ENCODE measurements around the gene SLC13A3.

The SLC13A3 gene

GRCh38 chr20:46545077-46545826 is 106.0 kb downstream of the SLC13A3 start:
- DNase-seq (ENCODE audit: low read depth), result peak; percentile 65
- no peak overlapping the region for H3K4me3 ChIP-seq (ENCODE audit: low read depth, low read length)
- no peak for TF ChIP-seq CTCF (IDR thresholded peaks at IDR 0.05; ENCODE audit: insufficient read depth, low read depth, low read length, missing control alignments)

- H3K4me3 ChIP-seq (ENCODE audit: low read depth, low read length), result no peak overlapping the region
- TF ChIP-seq CTCF (IDR thresholded peaks at IDR 0.05; ENCODE audit: insufficient read depth, low read depth, low read length, missing control alignments), result peak; percentile 20
- DNase-seq (ENCODE audit: low read depth), result no peak
Observed at GRCh38 chr20:46544576-46544975, 106.7 kb downstream of the SLC13A3 start.

- TF ChIP-seq CTCF (IDR thresholded peaks at IDR 0.05; ENCODE audit: insufficient read depth, low read depth, low read length, missing control alignments), result no peak
- H3K4me3 ChIP-seq (ENCODE audit: low read depth, low read length), result no peak overlapping the region
- DNase-seq (ENCODE audit: low read depth), result no peak
Observed at GRCh38 chr20:46543959-46544358, 107.3 kb downstream of the SLC13A3 start.

GRCh38 chr20:46543033-46543432 is 108.2 kb downstream of the SLC13A3 start:
- DNase-seq (ENCODE audit: low read depth), result no peak
- no peak overlapping the region for H3K4me3 ChIP-seq (ENCODE audit: low read depth, low read length)
- TF ChIP-seq CTCF (IDR thresholded peaks at IDR 0.05; ENCODE audit: insufficient read depth, low read depth, low read length, missing control alignments), result no peak

GRCh38 chr20:46541229-46541935 is 109.9 kb downstream of the SLC13A3 start:
- no peak overlapping the region for H3K4me3 ChIP-seq (ENCODE audit: low read depth, low read length)
- DNase-seq (ENCODE audit: low read depth), result no peak
- TF ChIP-seq CTCF (IDR thresholded peaks at IDR 0.05; ENCODE audit: insufficient read depth, low read depth, low read length, missing control alignments), result no peak

GRCh38 chr20:46539113-46539512 is 112.1 kb downstream of the SLC13A3 start:
- TF ChIP-seq CTCF (IDR thresholded peaks at IDR 0.05; ENCODE audit: insufficient read depth, low read depth, low read length, missing control alignments), result no peak
- DNase-seq (ENCODE audit: low read depth), result no peak
- H3K4me3 ChIP-seq (ENCODE audit: low read depth, low read length), result no peak overlapping the region

All from GM12865 (cell line).